ENCODE measurements around the gene EPS8L2.

DNA sequence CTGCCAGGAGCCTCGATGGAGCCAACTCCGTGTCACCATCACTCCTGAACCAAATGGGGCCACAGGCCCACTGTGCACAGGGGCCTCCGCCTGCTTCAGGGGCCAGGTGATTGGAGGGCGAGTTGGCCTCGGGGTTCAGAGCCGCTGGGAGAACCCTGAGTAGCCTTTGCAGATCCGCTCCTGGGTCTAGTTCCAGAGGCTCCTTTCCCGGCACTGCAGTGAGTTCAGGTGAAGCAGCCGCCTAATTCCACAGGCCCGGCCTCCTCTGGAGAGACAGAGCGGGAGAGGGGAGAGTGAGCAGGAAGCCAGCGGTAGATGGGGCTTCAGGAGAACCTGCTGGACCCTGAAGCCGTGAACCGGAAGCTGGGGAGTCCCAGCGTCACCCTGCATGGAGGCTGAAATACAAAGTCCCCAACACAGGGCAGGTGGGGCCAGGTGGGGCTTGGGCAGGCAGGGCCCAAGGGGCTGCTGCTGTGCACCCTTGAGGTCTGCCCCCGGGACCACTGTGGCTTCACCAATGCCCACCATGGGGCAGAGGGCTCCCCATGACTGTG is 46.4 kb upstream of the EPS8L2 start:
- TF ChIP-seq, protein P1, sequence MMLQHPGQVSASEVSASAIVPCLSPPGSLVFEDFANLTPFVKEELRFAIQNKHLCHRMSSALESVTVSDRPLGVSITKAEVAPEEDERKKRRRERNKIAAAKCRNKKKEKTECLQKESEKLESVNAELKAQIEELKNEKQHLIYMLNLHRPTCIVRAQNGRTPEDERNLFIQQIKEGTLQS (IDR thresholded peaks at IDR 0.05) = no peak
- TF ChIP-seq, protein P2, sequence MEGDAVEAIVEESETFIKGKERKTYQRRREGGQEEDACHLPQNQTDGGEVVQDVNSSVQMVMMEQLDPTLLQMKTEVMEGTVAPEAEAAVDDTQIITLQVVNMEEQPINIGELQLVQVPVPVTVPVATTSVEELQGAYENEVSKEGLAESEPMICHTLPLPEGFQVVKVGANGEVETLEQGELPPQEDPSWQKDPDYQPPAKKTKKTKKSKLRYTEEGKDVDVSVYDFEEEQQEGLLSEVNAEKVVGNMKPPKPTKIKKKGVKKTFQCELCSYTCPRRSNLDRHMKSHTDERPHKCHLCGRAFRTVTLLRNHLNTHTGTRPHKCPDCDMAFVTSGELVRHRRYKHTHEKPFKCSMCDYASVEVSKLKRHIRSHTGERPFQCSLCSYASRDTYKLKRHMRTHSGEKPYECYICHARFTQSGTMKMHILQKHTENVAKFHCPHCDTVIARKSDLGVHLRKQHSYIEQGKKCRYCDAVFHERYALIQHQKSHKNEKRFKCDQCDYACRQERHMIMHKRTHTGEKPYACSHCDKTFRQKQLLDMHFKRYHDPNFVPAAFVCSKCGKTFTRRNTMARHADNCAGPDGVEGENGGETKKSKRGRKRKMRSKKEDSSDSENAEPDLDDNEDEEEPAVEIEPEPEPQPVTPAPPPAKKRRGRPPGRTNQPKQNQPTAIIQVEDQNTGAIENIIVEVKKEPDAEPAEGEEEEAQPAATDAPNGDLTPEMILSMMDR (IDR thresholded peaks at IDR 0.05; ENCODE audit: low read depth, low read length, missing input control) = no peak
- TF ChIP-seq, protein P3, sequence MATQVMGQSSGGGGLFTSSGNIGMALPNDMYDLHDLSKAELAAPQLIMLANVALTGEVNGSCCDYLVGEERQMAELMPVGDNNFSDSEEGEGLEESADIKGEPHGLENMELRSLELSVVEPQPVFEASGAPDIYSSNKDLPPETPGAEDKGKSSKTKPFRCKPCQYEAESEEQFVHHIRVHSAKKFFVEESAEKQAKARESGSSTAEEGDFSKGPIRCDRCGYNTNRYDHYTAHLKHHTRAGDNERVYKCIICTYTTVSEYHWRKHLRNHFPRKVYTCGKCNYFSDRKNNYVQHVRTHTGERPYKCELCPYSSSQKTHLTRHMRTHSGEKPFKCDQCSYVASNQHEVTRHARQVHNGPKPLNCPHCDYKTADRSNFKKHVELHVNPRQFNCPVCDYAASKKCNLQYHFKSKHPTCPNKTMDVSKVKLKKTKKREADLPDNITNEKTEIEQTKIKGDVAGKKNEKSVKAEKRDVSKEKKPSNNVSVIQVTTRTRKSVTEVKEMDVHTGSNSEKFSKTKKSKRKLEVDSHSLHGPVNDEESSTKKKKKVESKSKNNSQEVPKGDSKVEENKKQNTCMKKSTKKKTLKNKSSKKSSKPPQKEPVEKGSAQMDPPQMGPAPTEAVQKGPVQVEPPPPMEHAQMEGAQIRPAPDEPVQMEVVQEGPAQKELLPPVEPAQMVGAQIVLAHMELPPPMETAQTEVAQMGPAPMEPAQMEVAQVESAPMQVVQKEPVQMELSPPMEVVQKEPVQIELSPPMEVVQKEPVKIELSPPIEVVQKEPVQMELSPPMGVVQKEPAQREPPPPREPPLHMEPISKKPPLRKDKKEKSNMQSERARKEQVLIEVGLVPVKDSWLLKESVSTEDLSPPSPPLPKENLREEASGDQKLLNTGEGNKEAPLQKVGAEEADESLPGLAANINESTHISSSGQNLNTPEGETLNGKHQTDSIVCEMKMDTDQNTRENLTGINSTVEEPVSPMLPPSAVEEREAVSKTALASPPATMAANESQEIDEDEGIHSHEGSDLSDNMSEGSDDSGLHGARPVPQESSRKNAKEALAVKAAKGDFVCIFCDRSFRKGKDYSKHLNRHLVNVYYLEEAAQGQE (IDR thresholded peaks at IDR 0.05) = no peak
- no peak for TF ChIP-seq RAD21 (IDR thresholded peaks at IDR 0.05)
- TF ChIP-seq, protein P4, sequence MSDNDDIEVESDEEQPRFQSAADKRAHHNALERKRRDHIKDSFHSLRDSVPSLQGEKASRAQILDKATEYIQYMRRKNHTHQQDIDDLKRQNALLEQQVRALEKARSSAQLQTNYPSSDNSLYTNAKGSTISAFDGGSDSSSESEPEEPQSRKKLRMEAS (IDR thresholded peaks at IDR 0.05) = no peak
